H1 (cell line): ENCODE results near the gene MCC. TPM values are rescaled to one million over a fixed set of nuclear protein-coding genes. Genes with fewer than 3 reads are reported as not detected.

Source experiments
- CTCF ChIA-PET: fragments of 300-600 bp; sonication (Branson Sonifier 250); formaldehyde crosslinking; loops from one replicate; lab custom pipeline; 2021; ENCODE audit not compliant: partially characterized antibody; lab: Charles Lee
- POLR2A ChIA-PET: fragments of 300-600 bp; sonication (Branson Sonifier 250); formaldehyde crosslinking; loops from one replicate; lab custom pipeline; 2021; ENCODE audit warnings: inconsistent platforms; ENCODE audit not compliant: partially characterized antibody; lab: Charles Lee
- DNase-seq, 2 experiments: peaks; one replicate each; pipeline versions ENCODE4 v3.0.0 to v3.0.0-alpha.2; 2010 to 2022; ENCODE audit warnings: low spot score in 2 of 2, low read depth in 1 of 2, mixed read lengths in 1 of 2
- FAIRE-seq: peaks from 2 replicates; lab custom pipeline; 2011; peaks lifted over from hg19 to GRCh38; lab: Jason Lieb, UNC
- H2AFZ ChIP-seq: 2 replicates; pipeline ENCODE4 v1.8.1; 2012; ENCODE audit warnings: low read length, inconsistent platforms
- H2AK5ac ChIP-seq: 2 replicates; pipeline ENCODE4 v1.6.1; 2013; ENCODE audit warnings: low read depth, low read length
- H2BK120ac ChIP-seq: replicated peaks from 2 replicates; pipeline ENCODE3; 2013; ENCODE audit warnings: low read depth, low read length, inconsistent platforms
- H2BK12ac ChIP-seq: 2 replicates; pipeline ENCODE4 v1.6.1; 2013; ENCODE audit warnings: low read depth, low read length
- H2BK15ac ChIP-seq: 2 replicates; pipeline ENCODE4 v1.6.1; 2013; ENCODE audit warnings: low read length
- H2BK20ac ChIP-seq: 2 replicates; pipeline ENCODE4 v1.6.1; 2013; ENCODE audit warnings: low read length
- H2BK5ac ChIP-seq: 2 replicates; pipeline ENCODE4 v1.6.1; 2013; ENCODE audit warnings: low read depth, low read length
- H3K14ac ChIP-seq: 2 replicates; pipeline ENCODE4 v1.6.1; 2013; ENCODE audit warnings: inconsistent platforms; ENCODE audit not compliant: insufficient read length
- H3K18ac ChIP-seq: 2 replicates; pipeline ENCODE4 v1.6.1; 2013; ENCODE audit warnings: low read length; ENCODE audit errors: extremely low read depth
- H3K23ac ChIP-seq: 2 replicates; pipeline ENCODE4 v1.6.1; 2013; ENCODE audit warnings: inconsistent platforms; ENCODE audit not compliant: insufficient read length
- H3K23me2 ChIP-seq: 2 replicates; pipeline ENCODE4 v1.6.1; 2013; ENCODE audit warnings: low read depth, low read length
- H3K27ac ChIP-seq: 2 replicates; pipeline ENCODE4 v1.6.1; 2011; ENCODE audit warnings: low read depth, low read length, inconsistent platforms
- H3K27me3 ChIP-seq, 4 experiments: replicated peaks in 1 of 4; 1 replicate in 1 of 4; 2 replicates in 3 of 4; pipeline versions ENCODE4 v1.6.1 to v1.8.1; 2011 to 2013; ENCODE audit warnings: low read length in 3 of 4, mild to moderate bottlenecking in 3 of 4, inconsistent platforms in 2 of 4, mixed read lengths in 2 of 4, moderate library complexity in 1 of 4; ENCODE audit not compliant: control insufficient read depth in 3 of 4, insufficient read depth in 3 of 4; ENCODE audit errors: extremely low read depth in 1 of 4
- H3K36me3 ChIP-seq, 4 experiments: 2 replicates each; pipeline versions ENCODE4 v1.6.1 to v1.8.1; 2011 to 2013; ENCODE audit warnings: mild to moderate bottlenecking in 4 of 4, low read length in 3 of 4, moderate library complexity in 2 of 4, control low read depth in 1 of 4, inconsistent platforms in 1 of 4; ENCODE audit not compliant: insufficient read depth in 4 of 4, control insufficient read depth in 2 of 4
- H3K4ac ChIP-seq: replicated peaks from 2 replicates; pipeline ENCODE3; 2013; ENCODE audit warnings: low read length, low read depth, mixed read lengths, inconsistent platforms; ENCODE audit not compliant: insufficient read length
- H3K4me1 ChIP-seq, 4 experiments: replicated peaks in 1 of 4; 1 replicate in 1 of 4; 2 replicates in 3 of 4; pipeline versions ENCODE4 v1.6.1 to v1.8.1; 2011 to 2013; ENCODE audit warnings: low read length in 3 of 4, inconsistent platforms in 2 of 4, mixed read lengths in 1 of 4; ENCODE audit not compliant: insufficient read depth in 4 of 4, control insufficient read depth in 3 of 4
- H3K4me2 ChIP-seq, 2 experiments: 2 replicates each; pipeline versions ENCODE4 v1.6.1 to v1.8.1; 2011 to 2013; ENCODE audit warnings: low read depth in 2 of 2, low read length in 2 of 2, control low read depth in 1 of 2, inconsistent platforms in 1 of 2, mild to moderate bottlenecking in 1 of 2; ENCODE audit not compliant: insufficient read depth in 1 of 2
- H3K4me3 ChIP-seq, 4 experiments: fragments of 200-600, 300-600 bp in 1 of 4; sonication (generic), shearing (Covaris generic), sonication (Bioruptor Twin) in 1 of 4; 2 replicates each; pipeline versions ENCODE4 v1.5.1 to v1.8.1; 2011 to 2016; ENCODE audit warnings: low read length in 4 of 4, low read depth in 3 of 4, control low read depth in 2 of 4, inconsistent platforms in 2 of 4, mild to moderate bottlenecking in 2 of 4, mixed read lengths in 1 of 4, moderate library complexity in 1 of 4; ENCODE audit not compliant: insufficient read depth in 2 of 4; ENCODE audit errors: extremely low read depth in 1 of 4
- H3K56ac ChIP-seq: replicated peaks from 2 replicates; pipeline ENCODE3; 2013; ENCODE audit warnings: low read depth, mild to moderate bottlenecking, mixed read lengths, low read length, inconsistent platforms; ENCODE audit not compliant: insufficient read length
- H3K79me1 ChIP-seq: 2 replicates; pipeline ENCODE4 v1.6.1; 2013; ENCODE audit warnings: low read depth, low read length, control low read depth
- H3K79me2 ChIP-seq, 2 experiments: 2 replicates each; pipeline versions ENCODE4 v1.6.1 to v1.8.1; 2012 to 2013; ENCODE audit warnings: low read length in 2 of 2, mild to moderate bottlenecking in 2 of 2, inconsistent platforms in 1 of 2; ENCODE audit not compliant: insufficient read depth in 2 of 2, control insufficient read depth in 1 of 2
- H3K9ac ChIP-seq, 4 experiments: replicated peaks in 1 of 4; 1 replicate in 1 of 4; 2 replicates in 3 of 4; pipeline versions ENCODE4 v1.6.1 to v1.8.1; 2011 to 2013; ENCODE audit warnings: low read depth in 3 of 4, low read length in 3 of 4, control low read depth in 2 of 4, mild to moderate bottlenecking in 2 of 4, moderate library complexity in 2 of 4, inconsistent platforms in 1 of 4; ENCODE audit errors: extremely low read depth in 1 of 4
- H3K9me3 ChIP-seq, 2 experiments: 2 replicates each; pipeline versions ENCODE4 v1.6.1 to v1.8.1; 2012 to 2013; ENCODE audit warnings: mild to moderate bottlenecking in 2 of 2, moderate library complexity in 2 of 2, control low read depth in 1 of 2, inconsistent platforms in 1 of 2, low read depth in 1 of 2, low read length in 1 of 2, mixed read lengths in 1 of 2; ENCODE audit not compliant: insufficient read depth in 2 of 2
- H4K20me1 ChIP-seq, 2 experiments: replicated peaks in 1 of 2; 2 replicates each; pipeline versions ENCODE3 to v1.8.1; 2011 to 2013; ENCODE audit warnings: inconsistent platforms in 2 of 2, low read length in 2 of 2, mild to moderate bottlenecking in 1 of 2; ENCODE audit not compliant: insufficient read depth in 2 of 2, control insufficient read depth in 1 of 2
- H4K5ac ChIP-seq: 2 replicates; pipeline ENCODE4 v1.6.1; 2013; ENCODE audit warnings: low read length, low read depth, mixed read lengths, inconsistent platforms; ENCODE audit not compliant: insufficient read length
- H4K8ac ChIP-seq: 2 replicates; pipeline ENCODE4 v1.8.0; 2013; ENCODE audit warnings: mild to moderate bottlenecking, moderate library complexity, low read length, inconsistent platforms; ENCODE audit not compliant: insufficient read depth; ENCODE audit errors: extremely low read depth
- H4K91ac ChIP-seq: replicated peaks from 2 replicates; pipeline ENCODE3; 2013; ENCODE audit warnings: low read length, mixed read lengths, inconsistent platforms; ENCODE audit not compliant: insufficient read length
- ASH2L ChIP-seq: fragments of 200-600, 300-600 bp; sonication (generic); IDR thresholded peaks from one replicate; pipeline ENCODE4 v1.7.1; 2017; ENCODE audit warnings: low read length
- MAFK ChIP-seq: IDR thresholded peaks from 2 replicates; pipeline ENCODE4 v1.6.1; 2012; ENCODE audit warnings: low read depth, mild to moderate bottlenecking, improper control_type of control experiment, low read length
- TAF1 ChIP-seq: IDR thresholded peaks from 2 replicates; pipeline ENCODE4 v1.6.1; 2011; ENCODE audit warnings: mild to moderate bottlenecking, low read depth, low read length
- USF2 ChIP-seq: IDR thresholded peaks from 2 replicates; pipeline ENCODE4 v1.6.1; 2011; ENCODE audit warnings: low read length, improper control_type of control experiment
- WGBS, 2 experiments: shearing (Covaris generic) in 1 of 2; methylation state at CpG; one replicate each; pipeline versions ENCODE4 v1.1.6 to v1.1.7; 2013 to 2015; ENCODE audit warnings: low lambda C conversion rate in 2 of 2, mixed read lengths in 2 of 2, inconsistent platforms in 1 of 2, low coverage in 1 of 2, missing lambda C conversion rate in 1 of 2; ENCODE audit not compliant: insufficient replicate concordance in 2 of 2, insufficient coverage in 1 of 2, insufficient read length in 1 of 2; ENCODE audit errors: extremely low coverage in 1 of 2, missing lambda C conversion rate in 1 of 2; 5-methylcytosine and 5-hydroxymethylcytosine counted together
- polyA plus RNA-seq, 7 experiments: library from polyadenylated mRNA; depleted of rRNA in 3 of 7; stranded (reverse) in 5 of 7; unstranded in 2 of 7; fragments of >200 nt in 5 of 7; fragments of 200-250 nt in 2 of 7; gene quantifications; 1 replicate in 5 of 7; 2 replicates in 1 of 7; 4 replicates in 1 of 7; pipeline versions ENCODE4 v1.2.1 to v1.2.3, GENCODE V29; 2011 to 2013; ENCODE audit warnings: missing spikeins in 2 of 7, mixed read lengths in 2 of 7
- total RNA-seq: library from RNA; stranded (reverse); fragmentation: NEBNext Ultra II Directional; extraction: Animal tissue kit (Norgen Biotek cat#: 25700); gene quantifications from 2 replicates; pipeline ENCODE4 v1.2.1, GENCODE V29; 2021
- TF ChIP-seq, protein P1 (sequence below): IDR thresholded peaks from 2 replicates; pipeline ENCODE4 v1.6.1; 2012; ENCODE audit warnings: low read length, inconsistent platforms

Gene MCC
- total and polyA plus RNA-seq, 2 of the 8 experiments (the other 6 are each of a cell fraction or from before 2014, with no cell fraction given), result 2.6 to 18.3 TPM

GRCh38 chr5:113256671-113257452 is 231.4 kb downstream of the MCC start:
- Histone ChIP-seq H3K4ac (no peak overlapping the region), H3K14ac (no peak overlapping the region), H3K79me1 (0 out of 2 replicates have a peak, but pooled peaks cover 2% of the 10 kb centered on the region), H3K27ac (no peak overlapping the region), H3K23ac (no peak overlapping the region), H2BK20ac (no peak overlapping the region), H3K4me2 (no peak overlapping the region), H3K4me1 (no peaks in the 10 kb centered on the region), H3K9me3 (peaks cover 0 to 15% of the 10 kb centered on the region in 2 experiments; a peak in 1 of 4 replicates), H2BK12ac (no peak overlapping the region), H2BK120ac (no peak overlapping the region), H4K91ac (no peak overlapping the region), H3K18ac (no peak overlapping the region), H4K8ac (no peak overlapping the region), H3K23me2 (no peaks in the 10 kb centered on the region), H3K56ac (no peak overlapping the region), H3K27me3 (0 out of 7 replicates have a peak, but pooled peaks cover 0 to 2% (median 0%) of the 10 kb centered on the region in 4 experiments), H2AK5ac (no peak overlapping the region), H2AFZ (no peak overlapping the region), H3K79me2 (peaks cover 0 to 20% of the 10 kb centered on the region in 2 experiments; a peak in 2 of 4 replicates), H2BK15ac (no peak overlapping the region), H3K9ac (no peak overlapping the region), H2BK5ac (no peak overlapping the region), H4K20me1 (no peaks in the 10 kb centered on the region), H4K5ac (no peak overlapping the region), H3K36me3 (peaks cover 0 to 4% (median 0%) of the 10 kb centered on the region in 4 experiments; a peak in 2 of 8 replicates), H3K4me3 (no peak overlapping the region)
- 89% methylated on average over 4 of the region's 4 CpGs; no CpG with 5 or more reads in 1 of the 2 experiments for WGBS, 2 experiments
- DNase-seq, result no peak
- no peak for FAIRE-seq
- ChIA-PET POLR2A (interaction anchor here (0.9 kb wide), 1 partner anchor 8 kb away, joined by 3 read pairs; no protein-coding TSS in a partner anchor), CTCF (interaction anchor here (0.7 kb wide), 1 partner anchor 269 kb away, joined by 3 read pairs; no protein-coding TSS in a partner anchor)
- TF ChIP-seq MAFK (peak; percentile 76), USF2 (no peak), TAF1 (no peak), ASH2L (no peak)
- TF ChIP-seq, protein P1, sequence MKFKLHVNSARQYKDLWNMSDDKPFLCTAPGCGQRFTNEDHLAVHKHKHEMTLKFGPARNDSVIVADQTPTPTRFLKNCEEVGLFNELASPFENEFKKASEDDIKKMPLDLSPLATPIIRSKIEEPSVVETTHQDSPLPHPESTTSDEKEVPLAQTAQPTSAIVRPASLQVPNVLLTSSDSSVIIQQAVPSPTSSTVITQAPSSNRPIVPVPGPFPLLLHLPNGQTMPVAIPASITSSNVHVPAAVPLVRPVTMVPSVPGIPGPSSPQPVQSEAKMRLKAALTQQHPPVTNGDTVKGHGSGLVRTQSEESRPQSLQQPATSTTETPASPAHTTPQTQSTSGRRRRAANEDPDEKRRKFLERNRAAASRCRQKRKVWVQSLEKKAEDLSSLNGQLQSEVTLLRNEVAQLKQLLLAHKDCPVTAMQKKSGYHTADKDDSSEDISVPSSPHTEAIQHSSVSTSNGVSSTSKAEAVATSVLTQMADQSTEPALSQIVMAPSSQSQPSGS, result no peak
